Endodermal cell (in vitro differentiated cells): ENCODE measurements around the gene PIK3CD. TPM values are rescaled to one million over a fixed set of nuclear protein-coding genes. Genes with fewer than 3 reads are reported as not detected.

Experiments
- DNase-seq: peaks from one replicate; pipeline ENCODE4 v3.0.0-alpha.2; 2017
- H3K27ac ChIP-seq: 2 replicates; pipeline ENCODE4 v1.5.1; 2013; ENCODE audit warnings: mild to moderate bottlenecking, low read depth, low read length, moderate library complexity
- H3K27me3 ChIP-seq: 2 replicates; pipeline ENCODE4 v1.6.1; 2013; ENCODE audit warnings: mild to moderate bottlenecking, low read length, moderate library complexity; ENCODE audit not compliant: insufficient read depth, control insufficient read depth, poor library complexity, severe bottlenecking
- H3K36me3 ChIP-seq: 2 replicates; pipeline ENCODE4 v1.7.0; 2013; ENCODE audit warnings: mild to moderate bottlenecking, low read length, moderate library complexity; ENCODE audit not compliant: control insufficient read depth, insufficient read depth
- H3K4me1 ChIP-seq: one replicate; pipeline ENCODE4 v1.7.0; 2013; ENCODE audit warnings: low read length; ENCODE audit not compliant: control insufficient read depth, insufficient read depth
- H3K4me3 ChIP-seq: 2 replicates; pipeline ENCODE4 v1.5.1; 2013; ENCODE audit warnings: mild to moderate bottlenecking, low read length, moderate library complexity
- H3K9ac ChIP-seq: 2 replicates; pipeline ENCODE4 v1.6.1; 2013; ENCODE audit warnings: mild to moderate bottlenecking, low read length, moderate library complexity; ENCODE audit not compliant: poor library complexity, severe bottlenecking; ENCODE audit errors: extremely low read depth
- H3K9me3 ChIP-seq: 2 replicates; pipeline ENCODE4 v1.6.1; 2013; ENCODE audit warnings: mild to moderate bottlenecking, low read length, moderate library complexity; ENCODE audit not compliant: control insufficient read depth
- H3K27ac Mint-ChIP-seq: 2 replicates; pipeline ENCODE4 v1.8.0; 2020; ENCODE audit warnings: mixed read lengths
- H3K27me3 Mint-ChIP-seq: 2 replicates; pipeline ENCODE4 v1.8.0; 2021; ENCODE audit warnings: mild to moderate bottlenecking, mixed read lengths; ENCODE audit not compliant: insufficient read depth
- H3K36me3 Mint-ChIP-seq: 2 replicates; pipeline ENCODE4 v1.8.0; 2020; ENCODE audit warnings: low read depth, mixed read lengths
- H3K4me1 Mint-ChIP-seq: 2 replicates; pipeline ENCODE4 v1.8.0; 2020; ENCODE audit warnings: mixed read lengths
- H3K4me3 Mint-ChIP-seq: 2 replicates; pipeline ENCODE4 v1.8.0; 2020; ENCODE audit warnings: mild to moderate bottlenecking, moderate library complexity, mixed read lengths
- H3K9me3 Mint-ChIP-seq: 2 replicates; pipeline ENCODE4 v1.8.0; 2020; ENCODE audit warnings: mild to moderate bottlenecking, mixed read lengths
- CTCF ChIP-seq: fragments of 200-600 bp; sonication (generic); conservative IDR thresholded peaks from 2 replicates; pipeline ENCODE4 v1.5.0; 2021; ENCODE audit warnings: antibody characterized with exemption, mild to moderate bottlenecking
- WGBS, 2 experiments: methylation state at CpG; one replicate each; pipeline versions ENCODE4 v1.1.5 to v1.1.7; 2013; ENCODE audit warnings: missing lambda C conversion rate in 2 of 2, mixed read lengths in 1 of 2; ENCODE audit not compliant: insufficient coverage in 1 of 2, insufficient read length in 1 of 2; 5-methylcytosine and 5-hydroxymethylcytosine counted together
- total RNA-seq, 2 donors: library from RNA; stranded (reverse); fragmentation: NEBNext Ultra II Directional in 1 of 2; extraction: Animal tissue kit (Norgen Biotek cat#: 25700) in 1 of 2; gene quantifications; 2 replicates in 1 of 2; 3 replicates in 1 of 2; pipeline ENCODE4 v1.2.1, GENCODE V29; 2021

PIK3CD gene
- total RNA-seq, 2 donors from 2014 or later: 13.9 to 14.2 TPM

- Mint-ChIP-seq H3K4me3 (no peak overlapping the region), H3K27me3 (peaks cover 51% of the 10 kb centered on the region), H3K9me3 (no peaks in the 10 kb centered on the region), H3K4me1 (peaks cover 2% of the 10 kb centered on the region), H3K36me3 (no peaks in the 10 kb centered on the region), H3K27ac (no peak overlapping the region)
- H3K27me3 ChIP-seq: peaks cover 52% of the 10 kb centered on the region
- no peak overlapping the region for H3K27ac ChIP-seq
- TF ChIP-seq CTCF: no peak
- WGBS, 2 experiments: 92 to 94% methylated on average over 24 to 25 of the region's 25 CpGs
- no peaks in the 10 kb centered on the region for H3K9me3 ChIP-seq
- H3K36me3 ChIP-seq: no peaks in the 10 kb centered on the region
- no peak overlapping the region for H3K9ac ChIP-seq
- no peaks in the 10 kb centered on the region for H3K4me1 ChIP-seq
- no peak overlapping the region for H3K4me3 ChIP-seq
- no peak for DNase-seq
Observed at GRCh38 chr1:9654051-9654833, 2.7 kb downstream of the PIK3CD start.

GRCh38 chr1:9654834-9655723 is 3.5 kb downstream of the PIK3CD start:
- Histone ChIP-seq H3K4me1 (no peaks in the 10 kb centered on the region), H3K4me3 (no peak overlapping the region), H3K27me3 (peaks cover 44% of the 10 kb centered on the region), H3K27ac (no peak overlapping the region), H3K36me3 (no peaks in the 10 kb centered on the region), H3K9me3 (no peaks in the 10 kb centered on the region), H3K9ac (no peak overlapping the region)
- H3K27ac Mint-ChIP-seq: no peak overlapping the region
- WGBS, 2 experiments: 87 to 90% methylated on average over 7 to 15 of the region's 16 CpGs
- H3K4me3 Mint-ChIP-seq: no peak overlapping the region
- TF ChIP-seq CTCF: no peak
- H3K9me3 Mint-ChIP-seq: no peaks in the 10 kb centered on the region
- H3K36me3 Mint-ChIP-seq: no peaks in the 10 kb centered on the region
- DNase-seq: no peak
- H3K4me1 Mint-ChIP-seq: peaks cover 2% of the 10 kb centered on the region
- H3K27me3 Mint-ChIP-seq: peaks cover 44% of the 10 kb centered on the region

DNA sequence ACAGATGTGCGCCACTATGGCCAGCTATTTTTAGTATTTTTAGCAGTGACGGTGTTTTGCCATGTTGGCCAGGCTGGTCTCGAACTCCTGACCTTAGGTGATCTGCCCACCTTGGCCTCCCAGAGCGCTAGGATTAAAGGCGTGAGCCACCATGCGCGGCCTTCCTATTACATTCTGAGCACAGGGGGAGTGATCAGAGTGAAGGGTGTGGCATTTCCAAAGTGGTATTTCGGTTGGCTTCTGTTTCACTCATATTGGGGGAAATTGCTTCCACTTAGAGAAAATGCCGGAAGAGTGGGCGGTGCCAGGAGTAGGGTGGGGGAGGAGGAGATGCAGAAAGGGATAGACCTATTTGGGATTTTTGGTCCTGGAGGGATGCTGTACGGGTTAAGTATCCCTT is 4.3 kb downstream of the PIK3CD start:
- Histone ChIP-seq H3K4me1 (no peaks in the 10 kb centered on the region), H3K4me3 (no peak overlapping the region), H3K9ac (no peak overlapping the region), H3K27ac (no peak overlapping the region), H3K36me3 (no peaks in the 10 kb centered on the region), H3K9me3 (no peaks in the 10 kb centered on the region), H3K27me3 (peaks cover 37% of the 10 kb centered on the region)
- no peak for DNase-seq
- Mint-ChIP-seq H3K27ac (no peak overlapping the region), H3K27me3 (peaks cover 36% of the 10 kb centered on the region), H3K4me3 (no peak overlapping the region), H3K9me3 (no peaks in the 10 kb centered on the region), H3K4me1 (peaks cover 2% of the 10 kb centered on the region), H3K36me3 (no peaks in the 10 kb centered on the region)
- TF ChIP-seq CTCF: no peak
- WGBS, 2 experiments: 95 to 98% methylated on average over 6 to 11 of the region's 11 CpGs
